HFFc6 (cell line): ENCODE data around the gene ZNF521. TPM values are rescaled to one million over a fixed set of nuclear protein-coding genes. Genes with fewer than 3 reads are reported as not detected.

ENCODE experiments used
- DNase-seq: peaks from one replicate; pipeline ENCODE4 v3.0.0-alpha.2; 2018
- H3K27ac Mint-ChIP-seq: 2 replicates; pipeline ENCODE4 v1.8.0; 2020; ENCODE audit warnings: mild to moderate bottlenecking, mixed read lengths
- H3K27me3 Mint-ChIP-seq: 2 replicates; pipeline ENCODE4 v1.8.0; 2021; ENCODE audit warnings: mild to moderate bottlenecking, moderate library complexity, mixed read lengths; ENCODE audit not compliant: insufficient read depth
- H3K36me3 Mint-ChIP-seq: 2 replicates; pipeline ENCODE4 v1.8.0; 2021; ENCODE audit warnings: low read depth, mixed read lengths
- H3K4me1 Mint-ChIP-seq: 2 replicates; pipeline ENCODE4 v1.8.0; 2020; ENCODE audit warnings: low read depth, mixed read lengths
- H3K4me3 Mint-ChIP-seq: 2 replicates; pipeline ENCODE4 v1.8.0; 2020; ENCODE audit warnings: mild to moderate bottlenecking, moderate library complexity, mixed read lengths
- H3K9me3 Mint-ChIP-seq: 2 replicates; pipeline ENCODE4 v1.8.0; 2020; ENCODE audit warnings: mild to moderate bottlenecking, mixed read lengths
- total RNA-seq, 6 experiments: library from RNA; stranded (reverse); fragmentation: NEBNext Ultra II Directional; extraction: Animal tissue kit (Norgen Biotek cat#: 25700); gene quantifications; 2 replicates in 1 of 6; 3 replicates in 5 of 6; pipeline ENCODE4 v1.2.3, GENCODE V29; 2021
- TF ChIP-seq, protein P1 (sequence below): fragments of 200-600 bp; sonication (generic); IDR thresholded peaks from 2 replicates; pipeline ENCODE4 v1.5.0; 2021; ENCODE audit warnings: antibody characterized with exemption, mild to moderate bottlenecking

ZNF521 gene
- total RNA-seq, 6 experiments from 2014 or later: 0.27 to 5.3 (median 0.84) TPM

DNA sequence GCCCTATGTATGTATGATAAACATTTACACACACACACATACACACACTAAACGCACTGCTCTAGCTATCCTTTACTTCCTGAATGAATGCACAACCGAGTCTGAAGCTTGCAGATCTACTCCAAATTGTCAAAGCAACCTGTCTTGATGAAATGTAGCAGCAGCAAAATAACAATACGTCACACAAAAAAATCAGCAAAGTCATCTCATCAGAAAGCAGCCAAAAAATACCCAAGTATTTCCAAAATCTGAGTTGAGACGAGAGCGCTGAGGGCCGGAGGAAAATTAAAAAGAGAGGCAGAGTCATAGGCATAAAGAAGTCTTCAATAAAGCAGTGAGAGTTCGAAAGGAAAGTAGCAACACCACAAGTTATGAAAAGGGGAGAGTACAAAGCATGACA, 67.7 kb downstream of the ZNF521 start:
- Mint-ChIP-seq H3K9me3 (no peaks in the 10 kb centered on the region; the same call in 1 of the 2 replicates), H3K4me1 (peaks cover 24% of the 10 kb centered on the region), H3K27ac (no peak overlapping the region), H3K36me3 (no peaks in the 10 kb centered on the region), H3K27me3 (peaks cover 2% of the 10 kb centered on the region; the same call in 1 of the 2 replicates), H3K4me3 (no peak overlapping the region)
- DNase-seq: no peak
- TF ChIP-seq, protein P1, sequence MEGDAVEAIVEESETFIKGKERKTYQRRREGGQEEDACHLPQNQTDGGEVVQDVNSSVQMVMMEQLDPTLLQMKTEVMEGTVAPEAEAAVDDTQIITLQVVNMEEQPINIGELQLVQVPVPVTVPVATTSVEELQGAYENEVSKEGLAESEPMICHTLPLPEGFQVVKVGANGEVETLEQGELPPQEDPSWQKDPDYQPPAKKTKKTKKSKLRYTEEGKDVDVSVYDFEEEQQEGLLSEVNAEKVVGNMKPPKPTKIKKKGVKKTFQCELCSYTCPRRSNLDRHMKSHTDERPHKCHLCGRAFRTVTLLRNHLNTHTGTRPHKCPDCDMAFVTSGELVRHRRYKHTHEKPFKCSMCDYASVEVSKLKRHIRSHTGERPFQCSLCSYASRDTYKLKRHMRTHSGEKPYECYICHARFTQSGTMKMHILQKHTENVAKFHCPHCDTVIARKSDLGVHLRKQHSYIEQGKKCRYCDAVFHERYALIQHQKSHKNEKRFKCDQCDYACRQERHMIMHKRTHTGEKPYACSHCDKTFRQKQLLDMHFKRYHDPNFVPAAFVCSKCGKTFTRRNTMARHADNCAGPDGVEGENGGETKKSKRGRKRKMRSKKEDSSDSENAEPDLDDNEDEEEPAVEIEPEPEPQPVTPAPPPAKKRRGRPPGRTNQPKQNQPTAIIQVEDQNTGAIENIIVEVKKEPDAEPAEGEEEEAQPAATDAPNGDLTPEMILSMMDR: no peak

DNA sequence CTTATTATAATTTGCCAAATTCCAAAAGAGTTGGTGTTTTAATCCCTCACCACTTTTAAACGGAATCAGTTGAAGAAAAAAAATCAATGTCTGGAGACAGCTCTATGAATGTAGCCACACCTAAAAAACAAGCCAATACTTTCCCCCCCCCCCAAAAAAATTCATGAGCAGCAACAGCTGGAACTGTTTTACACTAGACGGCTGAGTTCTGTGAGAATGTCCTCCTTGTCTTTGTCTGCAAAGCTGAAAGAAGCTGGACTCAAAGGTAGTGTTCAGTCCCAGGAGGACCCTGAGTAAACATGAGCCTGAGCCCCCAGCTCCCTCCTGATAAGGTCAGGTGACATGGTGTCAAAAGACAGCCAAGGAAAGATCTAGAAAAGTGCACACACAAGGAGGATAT, 68.2 kb downstream of the ZNF521 start:
- TF ChIP-seq, protein P1: no peak
- Mint-ChIP-seq H3K9me3 (no peaks in the 10 kb centered on the region; the same call in 1 of the 2 replicates), H3K27me3 (peaks cover 2% of the 10 kb centered on the region; the same call in 1 of the 2 replicates), H3K4me3 (no peak overlapping the region), H3K4me1 (peaks cover 24% of the 10 kb centered on the region; the same call in 1 of the 2 replicates), H3K36me3 (no peaks in the 10 kb centered on the region), H3K27ac (no peak overlapping the region)
- DNase-seq: no peak

DNA sequence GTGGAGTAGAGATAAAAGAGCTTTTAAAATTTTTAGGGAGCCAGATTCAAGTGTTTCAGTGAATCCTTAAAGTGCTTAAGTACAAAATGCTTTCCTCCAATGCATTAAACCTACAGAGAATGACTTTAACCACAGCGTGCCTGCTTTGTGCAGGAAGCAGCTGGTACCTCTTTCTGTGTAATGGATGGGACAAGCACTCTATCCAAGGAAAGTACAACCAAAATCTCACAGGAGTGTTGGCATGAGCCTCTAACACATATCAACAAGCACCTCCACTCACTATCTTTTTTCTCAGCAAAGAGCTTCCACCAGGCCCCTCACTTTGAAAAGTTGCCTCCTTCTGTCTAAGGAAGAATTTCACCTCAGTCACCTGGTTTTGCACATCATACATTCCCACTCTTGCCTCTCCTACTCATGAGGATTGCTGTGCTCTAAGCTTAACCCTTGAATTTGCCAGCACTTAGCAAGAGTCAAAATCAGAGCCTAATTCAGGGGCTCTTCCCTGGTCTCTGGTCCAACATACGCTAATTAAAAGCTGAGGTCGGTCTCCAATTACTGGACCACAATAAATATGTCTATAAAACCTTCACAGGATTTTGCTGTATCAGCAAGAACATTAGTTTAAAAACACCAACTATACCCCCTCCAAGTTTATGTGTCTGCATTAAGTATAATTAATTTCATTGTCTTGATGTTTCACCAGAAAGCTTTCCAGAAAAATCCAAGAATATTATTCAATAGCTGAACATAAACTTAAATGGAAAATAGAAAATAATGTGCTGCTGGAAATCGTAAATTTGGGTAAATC, 68.9 kb downstream of the ZNF521 start:
- TF ChIP-seq, protein P1: no peak
- H3K9me3 Mint-ChIP-seq: no peaks in the 10 kb centered on the region; the same call in 1 of the 2 replicates
- no peak overlapping the region for H3K4me3 Mint-ChIP-seq
- peaks cover 24% of the 10 kb centered on the region; the same call in 1 of the 2 replicates for H3K4me1 Mint-ChIP-seq
- peaks cover 2% of the 10 kb centered on the region; the same call in 1 of the 2 replicates for H3K27me3 Mint-ChIP-seq
- no peak overlapping the region for H3K27ac Mint-ChIP-seq
- H3K36me3 Mint-ChIP-seq: no peaks in the 10 kb centered on the region
- no peak for DNase-seq

DNA sequence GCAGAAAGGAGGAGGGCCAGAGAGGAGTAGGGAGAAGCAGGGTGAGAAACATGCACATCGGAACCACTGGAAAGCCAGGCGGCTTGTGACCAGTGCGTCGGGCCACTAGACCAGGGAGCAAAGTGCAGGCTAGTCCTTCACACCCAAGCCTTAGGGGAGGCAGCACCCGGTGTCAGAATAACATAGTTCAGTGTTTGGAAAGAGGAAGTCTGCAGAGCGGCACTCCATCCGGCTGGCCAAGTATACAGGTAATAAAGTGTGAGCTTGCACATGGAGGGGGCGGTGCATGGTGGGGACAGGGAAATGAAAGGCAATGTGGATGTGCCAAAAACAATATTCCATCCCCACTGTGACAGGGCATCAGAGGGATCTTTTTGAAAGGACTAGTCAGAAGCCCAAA, 69.7 kb downstream of the ZNF521 start:
- Mint-ChIP-seq H3K9me3 (no peaks in the 10 kb centered on the region; the same call in 1 of the 2 replicates), H3K27me3 (peaks cover 2% of the 10 kb centered on the region; the same call in 1 of the 2 replicates), H3K36me3 (no peaks in the 10 kb centered on the region), H3K27ac (no peak overlapping the region), H3K4me3 (no peak overlapping the region), H3K4me1 (peaks cover 22% of the 10 kb centered on the region; the same call in 1 of the 2 replicates)
- no peak for DNase-seq
- TF ChIP-seq, protein P1: no peak

DNA sequence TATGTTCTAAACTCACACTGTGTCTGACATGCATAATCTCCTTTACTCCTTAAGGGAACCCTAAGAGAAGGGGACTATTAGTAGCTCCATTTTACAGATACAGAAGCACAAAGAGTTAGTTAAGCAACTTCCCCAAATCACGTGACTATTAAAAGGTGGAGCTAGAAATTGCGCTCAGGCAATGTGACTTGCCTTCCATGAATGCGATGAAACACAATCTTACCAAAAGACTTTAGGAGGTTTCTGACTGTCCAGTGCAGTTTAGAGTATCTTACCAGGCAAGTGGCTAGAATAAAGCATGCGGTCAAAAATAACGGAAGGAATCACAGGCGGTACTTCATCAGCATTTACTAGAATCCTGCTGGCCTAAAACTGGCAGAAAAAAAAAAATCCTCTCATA, 70.4 kb downstream of the ZNF521 start:
- H3K27me3 Mint-ChIP-seq: peaks cover 2% of the 10 kb centered on the region; the same call in 1 of the 2 replicates
- H3K27ac Mint-ChIP-seq: no peak overlapping the region
- peaks cover 22% of the 10 kb centered on the region; the same call in 1 of the 2 replicates for H3K4me1 Mint-ChIP-seq
- TF ChIP-seq, protein P1: no peak
- H3K4me3 Mint-ChIP-seq: no peak overlapping the region
- no peaks in the 10 kb centered on the region; the same call in 1 of the 2 replicates for H3K9me3 Mint-ChIP-seq
- DNase-seq: no peak
- no peaks in the 10 kb centered on the region for H3K36me3 Mint-ChIP-seq
